OCI-LY7 (cell line): ENCODE results near the gene LAYN.

Source experiments
- EZH2phosphoT487 ChIP-seq: fragments of 200-600 bp; sonication (generic); IDR thresholded peaks from 2 replicates; pipeline ENCODE4 v1.6.1; 2018; ENCODE audit warnings: low read depth, borderline replicate concordance, mild to moderate bottlenecking, mixed run types, antibody characterized with exemption, low read length, moderate library complexity, mixed read lengths
- TF ChIP-seq, protein P1 (sequence below): fragments of 200-600 bp; sonication (generic); conservative IDR thresholded peaks from 2 replicates; pipeline ENCODE4 v1.5.1; 2014; ENCODE audit warnings: mild to moderate bottlenecking, antibody characterized with exemption, low read length, moderate library complexity, mixed read lengths

DNA sequence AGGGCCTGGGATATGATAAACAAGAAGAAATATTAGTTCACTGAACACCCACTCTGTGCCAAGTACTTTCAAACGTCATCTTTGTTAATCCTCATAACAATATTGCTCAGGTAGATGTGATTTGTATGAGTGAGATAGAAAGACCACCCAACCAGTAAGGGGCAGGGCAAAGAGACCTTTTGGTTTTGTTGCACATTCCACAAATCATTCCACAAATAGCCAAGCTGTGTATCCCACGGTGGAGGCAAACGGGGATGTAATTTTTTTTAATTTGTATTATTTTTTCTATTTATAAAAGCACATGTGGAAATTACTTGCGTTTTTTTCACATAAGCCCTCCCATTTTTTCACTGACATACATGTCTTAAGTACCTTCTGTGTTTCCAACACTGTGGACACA, 29.0 kb downstream of the LAYN start:
- TF ChIP-seq, protein P1, sequence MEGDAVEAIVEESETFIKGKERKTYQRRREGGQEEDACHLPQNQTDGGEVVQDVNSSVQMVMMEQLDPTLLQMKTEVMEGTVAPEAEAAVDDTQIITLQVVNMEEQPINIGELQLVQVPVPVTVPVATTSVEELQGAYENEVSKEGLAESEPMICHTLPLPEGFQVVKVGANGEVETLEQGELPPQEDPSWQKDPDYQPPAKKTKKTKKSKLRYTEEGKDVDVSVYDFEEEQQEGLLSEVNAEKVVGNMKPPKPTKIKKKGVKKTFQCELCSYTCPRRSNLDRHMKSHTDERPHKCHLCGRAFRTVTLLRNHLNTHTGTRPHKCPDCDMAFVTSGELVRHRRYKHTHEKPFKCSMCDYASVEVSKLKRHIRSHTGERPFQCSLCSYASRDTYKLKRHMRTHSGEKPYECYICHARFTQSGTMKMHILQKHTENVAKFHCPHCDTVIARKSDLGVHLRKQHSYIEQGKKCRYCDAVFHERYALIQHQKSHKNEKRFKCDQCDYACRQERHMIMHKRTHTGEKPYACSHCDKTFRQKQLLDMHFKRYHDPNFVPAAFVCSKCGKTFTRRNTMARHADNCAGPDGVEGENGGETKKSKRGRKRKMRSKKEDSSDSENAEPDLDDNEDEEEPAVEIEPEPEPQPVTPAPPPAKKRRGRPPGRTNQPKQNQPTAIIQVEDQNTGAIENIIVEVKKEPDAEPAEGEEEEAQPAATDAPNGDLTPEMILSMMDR = no peak
- TF ChIP-seq EZH2phosphoT487 = no peak
